Activated CD4-positive, alpha-beta T cell treated with anti-CD3 and anti-CD28 coated beads for 1 hour (primary cell): ENCODE data around the gene CASQ2.

Experiments used
- DNase-seq: peaks from one replicate; pipeline ENCODE4 v3.0.0-alpha.2; 2020

Gene CASQ2

GRCh38 chr1:115685029-115685705 lies 83.3 kb downstream of the CASQ2 start:
- DNase-seq = no peak

- DNase-seq = no peak
These were observed 85.7 kb downstream of the CASQ2 start for GRCh38 chr1:115682792-115683191.

- DNase-seq = no peak
These were observed 87.8 kb downstream of the CASQ2 start for GRCh38 chr1:115680730-115681111.

- DNase-seq = no peak
These were observed 89.3 kb downstream of the CASQ2 start for GRCh38 chr1:115679141-115679611.

GRCh38 chr1:115678141-115678540 lies 90.4 kb downstream of the CASQ2 start:
- DNase-seq = no peak

GRCh38 chr1:115677565-115677964 lies 90.9 kb downstream of the CASQ2 start:
- no peak for DNase-seq

GRCh38 chr1:115677182-115677555 lies 91.3 kb downstream of the CASQ2 start:
- no peak for DNase-seq

GRCh38 chr1:115676498-115677181 lies 91.9 kb downstream of the CASQ2 start:
- DNase-seq = no peak

- DNase-seq = no peak
These were observed 96.1 kb downstream of the CASQ2 start for GRCh38 chr1:115672224-115673009.

GRCh38 chr1:115671176-115671934 lies 97.2 kb downstream of the CASQ2 start:
- no peak for DNase-seq

- DNase-seq = no peak
These were observed 97.9 kb downstream of the CASQ2 start for GRCh38 chr1:115670476-115671175.

GRCh38 chr1:115669886-115670285 lies 98.6 kb downstream of the CASQ2 start:
- DNase-seq = no peak

- no peak for DNase-seq
These were observed 99.4 kb downstream of the CASQ2 start for GRCh38 chr1:115669002-115669673.

GRCh38 chr1:115668579-115668978 lies 99.9 kb downstream of the CASQ2 start:
- no peak for DNase-seq

- no peak for DNase-seq
These were observed 101.8 kb downstream of the CASQ2 start for GRCh38 chr1:115666702-115667101.

GRCh38 chr1:115666206-115666605 lies 102.3 kb downstream of the CASQ2 start:
- DNase-seq = no peak

GRCh38 chr1:115665319-115666096 lies 103.0 kb downstream of the CASQ2 start:
- DNase-seq = no peak

- no peak for DNase-seq
These were observed 107.4 kb downstream of the CASQ2 start for GRCh38 chr1:115661157-115661556.

- DNase-seq = no peak
These were observed 108.4 kb downstream of the CASQ2 start for GRCh38 chr1:115660151-115660550.

GRCh38 chr1:115658646-115659045 lies 109.9 kb downstream of the CASQ2 start:
- DNase-seq = no peak
